ENCODE measurements around the gene RALGAPB. TPM values are rescaled to one million over a fixed set of nuclear protein-coding genes. Genes with fewer than 3 reads are reported as not detected.

The RALGAPB gene
- total RNA-seq, 1 experiment from 2014 or later = 24.0 TPM

- no peak for TF ChIP-seq ATF3 (IDR thresholded peaks at IDR 0.05)
- no peak for TF ChIP-seq REST (IDR thresholded peaks at IDR 0.05; ENCODE audit: low read depth)
- no peak for TF ChIP-seq POLR2AphosphoS5 (IDR thresholded peaks at IDR 0.05; ENCODE audit: low read depth, low read length)
- no peak for TF ChIP-seq EZH2phosphoT487 (IDR thresholded peaks at IDR 0.05; ENCODE audit: borderline replicate concordance)
- TF ChIP-seq MAX (IDR thresholded peaks at IDR 0.05) = no peak
- no peak for TF ChIP-seq RAD21 (IDR thresholded peaks at IDR 0.05; ENCODE audit: low read depth)
- no peak for TF ChIP-seq SIN3A (IDR thresholded peaks at IDR 0.05; ENCODE audit: low read depth)
- TF ChIP-seq CBX3 (IDR thresholded peaks at IDR 0.05; ENCODE audit: low read depth) = no peak
- no peak for TF ChIP-seq SRF (IDR thresholded peaks at IDR 0.05; ENCODE audit: low read depth)
- TF ChIP-seq CEBPB (IDR thresholded peaks at IDR 0.05; ENCODE audit: low read depth) = no peak
- no peak for TF ChIP-seq EZH2 (IDR thresholded peaks at IDR 0.05)
- no peak for TF ChIP-seq ZBTB33 (IDR thresholded peaks at IDR 0.05; ENCODE audit: extremely low read depth, insufficient replicate concordance, low read length)
- TF ChIP-seq EGR1 (IDR thresholded peaks at IDR 0.05; ENCODE audit: low read depth) = no peak
- TF ChIP-seq ELF1 (IDR thresholded peaks at IDR 0.05; ENCODE audit: borderline replicate concordance, low read depth) = no peak
- no peak for TF ChIP-seq FOSL1 (IDR thresholded peaks at IDR 0.05; ENCODE audit: low read depth)
- TF ChIP-seq YY1 (IDR thresholded peaks at IDR 0.05; ENCODE audit: extremely low read depth, insufficient replicate concordance, low read depth, low read length) = no peak
- TF ChIP-seq ZFX (IDR thresholded peaks at IDR 0.05) = no peak
- H3K79me2 ChIP-seq (ENCODE audit: insufficient read depth, low read length) = no peaks in the 10 kb centered on the region
- H3K4me3 ChIP-seq (replicated peaks in 1 of 2; ENCODE audit: low read depth in 1 of 2, low read length in 2 of 2) = peak overlapping the region; percentile 58 to 68
- DNase-seq (ENCODE audit: low read depth, low spot score) (no peak), ATAC-seq (peak; percentile 34)
- H3K4me1 ChIP-seq (ENCODE audit: control insufficient read depth in 1 of 2, insufficient read depth in 2 of 2, low read length in 2 of 2) = peaks cover 16 to 32% of the 10 kb centered on the region in 2 experiments
- intact Hi-C loops (cut with micrococcal nuclease) = no loop called here
- no peaks in the 10 kb centered on the region for H3K27me3 ChIP-seq (ENCODE audit: insufficient read depth, low read length)
- ChIA-PET POLR2A (no interaction called here), RAD21 (ENCODE audit: low non-redundant PET in 1 of 2, low total read pairs in 2 of 2, uncharacterized antibody in 2 of 2, unreplicated experiment in 2 of 2) (no interaction called here), CTCF (no interaction called here)
- H3K9me3 ChIP-seq (ENCODE audit: control insufficient read depth in 1 of 2, insufficient read depth in 1 of 2, low read depth in 1 of 2, low read length in 2 of 2) = no peaks in the 10 kb centered on the region
- H3K27ac ChIP-seq (ENCODE audit: low read depth, low read length) = peak overlapping the region; percentile 49; the same call in 1 of the 2 replicates
- peak overlapping the region; percentile 58 for H3K9ac ChIP-seq (ENCODE audit: low read length)
- H3K9me2 ChIP-seq (ENCODE audit: insufficient read depth) = no peaks in the 10 kb centered on the region
- no peaks in the 10 kb centered on the region for H3K36me3 ChIP-seq (ENCODE audit: control insufficient read depth in 1 of 2, insufficient read depth in 2 of 2, low read length in 2 of 2)
- no TSS peak for BruUV-seq (replicated peaks)
- peak overlapping the region; percentile 13 for H2AFZ ChIP-seq (ENCODE audit: low read depth, low read length, poor library complexity, severe bottlenecking)
- no peaks in the 10 kb centered on the region for H4K20me1 ChIP-seq (ENCODE audit: insufficient read depth)
- H3K4me2 ChIP-seq (ENCODE audit: low read length) = peak overlapping the region; percentile 98
Observed at GRCh38 chr20:38602185-38602581, 129.5 kb downstream of the RALGAPB start.

All from HCT116 (cell line).